SK-N-MC (cell line): ENCODE data around the gene CEP131.
A peak's percentile ranks its signal among the peaks of the same experiment; 100 is the strongest.

Experiments used
- DNase-seq: peaks from one replicate; pipeline ENCODE4 v3.0.0-alpha.2; 2011; ENCODE audit warnings: low read depth, low spot score
- H3K27ac ChIP-seq: fragments of 200-600 bp; sonication (generic); 2 replicates; pipeline ENCODE4 v1.5.1; 2016; ENCODE audit warnings: mixed run types
- H3K36me3 ChIP-seq: fragments of 200-600 bp; sonication (generic); 2 replicates; pipeline ENCODE4 v1.6.1; 2017; ENCODE audit warnings: antibody characterized with exemption, low read length, mixed read lengths; ENCODE audit not compliant: insufficient read depth
- H3K4me3 ChIP-seq: fragments of 200-600 bp; sonication (generic); 2 replicates; pipeline ENCODE4 v1.5.1; 2016
- H3K9ac ChIP-seq: fragments of 200-600 bp; sonication (generic); 2 replicates; pipeline ENCODE4 v1.8.0; 2017; ENCODE audit warnings: mixed run types, mixed read lengths; ENCODE audit not compliant: insufficient read length
- H3K9me3 ChIP-seq: fragments of 200-600 bp; sonication (generic); 2 replicates; pipeline ENCODE4 v1.6.1; 2017; ENCODE audit warnings: low read depth, mild to moderate bottlenecking, antibody characterized with exemption, low read length, moderate library complexity, mixed read lengths
- EZH2 ChIP-seq: fragments of 200-600 bp; sonication (generic); IDR thresholded peaks from one replicate; pipeline ENCODE4 v1.6.1; 2017; ENCODE audit warnings: antibody characterized with exemption
- FOXP2 ChIP-seq: optimal IDR thresholded peaks from 2 replicates; pipeline ENCODE3; 2011; ENCODE audit warnings: mild to moderate bottlenecking, moderate library complexity; ENCODE audit not compliant: insufficient read depth; ENCODE audit errors: extremely low read length, control extremely low read depth
- POLR2AphosphoS5 ChIP-seq: IDR thresholded peaks from 2 replicates; pipeline ENCODE4 v1.6.1; 2012; ENCODE audit warnings: mild to moderate bottlenecking, low read depth, low read length, borderline replicate concordance

Gene CEP131

DNA sequence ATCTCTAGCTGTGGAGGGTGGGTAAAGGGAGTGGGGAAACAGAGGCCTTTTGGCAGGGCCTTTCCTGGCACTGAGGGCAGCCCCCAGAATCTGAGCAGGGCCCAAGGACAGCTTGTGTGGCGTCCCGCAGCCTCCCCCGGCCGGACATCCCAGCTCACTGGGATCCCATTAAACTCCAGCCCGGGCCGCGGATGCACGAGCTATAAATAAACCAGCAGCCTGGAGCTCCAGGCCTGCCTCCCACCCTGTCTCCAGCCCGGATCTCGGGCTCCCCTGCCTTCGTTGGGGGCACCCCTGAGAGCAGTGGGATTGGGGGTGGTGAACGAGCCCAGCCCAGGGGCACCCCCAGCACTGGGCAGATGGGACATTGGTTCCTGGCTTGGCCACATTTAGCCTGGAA, 42.9 kb downstream of the CEP131 start:
- Histone ChIP-seq H3K27ac (no peak overlapping the region), H3K4me3 (no peak overlapping the region), H3K9me3 (no peaks in the 10 kb centered on the region), H3K36me3 (no peaks in the 10 kb centered on the region), H3K9ac (no peak overlapping the region)
- TF ChIP-seq POLR2AphosphoS5, result no peak
- no peak for TF ChIP-seq FOXP2
- no peak for TF ChIP-seq EZH2
- DNase-seq, result no peak

GRCh38 chr17:81179220-81179619, 43.5 kb downstream of the CEP131 start:
- no peak for TF ChIP-seq POLR2AphosphoS5
- TF ChIP-seq EZH2, result no peak
- no peak for TF ChIP-seq FOXP2
- H3K9ac ChIP-seq, result no peak overlapping the region
- H3K36me3 ChIP-seq, result no peaks in the 10 kb centered on the region
- no peak overlapping the region for H3K4me3 ChIP-seq
- H3K9me3 ChIP-seq, result no peaks in the 10 kb centered on the region
- DNase-seq, result no peak
- no peak overlapping the region for H3K27ac ChIP-seq

GRCh38 chr17:81178136-81179091, 44.4 kb downstream of the CEP131 start:
- TF ChIP-seq FOXP2 (no peak), POLR2AphosphoS5 (no peak), EZH2 (no peak)
- Histone ChIP-seq H3K36me3 (no peaks in the 10 kb centered on the region), H3K9me3 (no peaks in the 10 kb centered on the region), H3K4me3 (no peak overlapping the region), H3K9ac (no peak overlapping the region), H3K27ac (no peak overlapping the region)
- DNase-seq, result no peak

DNA sequence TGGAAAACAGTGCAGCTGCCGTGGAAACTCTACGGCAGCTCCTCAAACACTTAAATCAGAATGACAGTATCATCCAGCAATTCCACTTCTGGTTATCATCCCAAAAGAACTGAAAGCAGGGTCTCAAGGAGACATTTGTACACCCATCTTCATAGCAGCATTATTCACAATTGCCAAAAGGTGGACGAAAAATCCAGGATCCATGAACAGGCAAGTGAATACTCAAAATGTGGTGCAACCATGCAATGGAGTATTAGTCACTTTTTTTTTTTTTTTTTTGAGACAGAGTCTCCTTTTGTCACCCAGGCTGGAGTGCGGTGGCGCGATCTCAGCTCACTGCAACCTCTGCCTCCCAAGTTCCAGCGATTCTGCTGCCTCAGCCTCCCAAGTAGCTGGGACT, 46.1 kb downstream of the CEP131 start:
- Histone ChIP-seq H3K4me3 (no peak overlapping the region), H3K27ac (no peak overlapping the region), H3K9ac (no peak overlapping the region), H3K36me3 (no peaks in the 10 kb centered on the region), H3K9me3 (no peaks in the 10 kb centered on the region)
- no peak for DNase-seq
- TF ChIP-seq POLR2AphosphoS5, result no peak
- TF ChIP-seq EZH2, result no peak
- TF ChIP-seq FOXP2, result no peak

- TF ChIP-seq EZH2, result no peak
- no peak for TF ChIP-seq POLR2AphosphoS5
- TF ChIP-seq FOXP2, result no peak
- peak; percentile 14 for DNase-seq
These were observed 49.0 kb downstream of the CEP131 start for GRCh38 chr17:81173762-81174155.

GRCh38 chr17:81173052-81173761, 49.6 kb downstream of the CEP131 start:
- peak overlapping the region; percentile 23; the same call in 1 of the 2 replicates for H3K4me3 ChIP-seq
- no peak for DNase-seq
- no peaks in the 10 kb centered on the region for H3K9me3 ChIP-seq
- H3K27ac ChIP-seq, result peak overlapping the region; percentile 91
- TF ChIP-seq EZH2 (no peak), POLR2AphosphoS5 (no peak), FOXP2 (no peak)
- no peaks in the 10 kb centered on the region for H3K36me3 ChIP-seq
- H3K9ac ChIP-seq, result no peak overlapping the region

More at GRCh38 chr17:81173762-81174155, 49.0 kb downstream of the CEP131 start:
- Histone ChIP-seq H3K4me3 (peak overlapping the region; percentile 23; the same call in 1 of the 2 replicates), H3K27ac (peak overlapping the region; percentile 91), H3K9ac (no peak overlapping the region), H3K36me3 (no peaks in the 10 kb centered on the region), H3K9me3 (no peaks in the 10 kb centered on the region)

DNA sequence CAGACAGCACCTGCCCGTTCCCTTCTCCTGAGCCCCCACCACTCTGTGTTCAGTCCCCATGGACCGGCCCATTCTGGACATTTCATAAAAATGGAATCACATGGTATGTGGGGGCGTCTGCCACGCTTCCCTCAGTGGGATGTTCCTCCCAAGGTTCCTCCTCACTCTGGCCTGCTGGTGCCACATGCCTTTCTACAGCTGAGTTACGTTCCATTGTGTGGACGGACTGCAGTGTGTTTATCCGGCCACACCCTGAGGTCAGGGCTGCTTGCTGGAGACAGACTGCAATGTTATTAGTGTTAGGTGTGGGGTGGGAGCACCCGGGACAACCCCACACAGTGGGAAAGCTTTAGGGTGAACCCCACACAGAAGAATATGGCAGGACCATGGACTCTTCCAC, 50.8 kb downstream of the CEP131 start:
- TF ChIP-seq POLR2AphosphoS5, result no peak
- TF ChIP-seq FOXP2, result no peak
- no peak for TF ChIP-seq EZH2
- Histone ChIP-seq H3K4me3 (no peak overlapping the region), H3K9me3 (no peaks in the 10 kb centered on the region), H3K9ac (no peak overlapping the region), H3K36me3 (no peaks in the 10 kb centered on the region), H3K27ac (no peak overlapping the region)
- no peak for DNase-seq
